MM.1S (cell line): ENCODE results near the gene DPP6.

Experiments used
- DNase-seq: peaks from one replicate; pipeline ENCODE4 v3.0.0-alpha.2; 2015
- H2AFZ ChIP-seq: fragments of 300-600 bp; sonication (generic); 2 replicates; pipeline ENCODE4 v1.6.0; 2016; ENCODE audit warnings: antibody characterized with exemption, low read length
- H3F3A ChIP-seq: fragments of 300-600 bp; sonication (generic); 2 replicates; pipeline ENCODE4 v1.6.1; 2016; ENCODE audit warnings: mild to moderate bottlenecking, antibody characterized with exemption, low read length, moderate library complexity, mixed read lengths; ENCODE audit not compliant: insufficient read depth
- H3K27ac ChIP-seq: fragments of 300-600 bp; sonication (generic); 2 replicates; pipeline ENCODE4 v1.5.1; 2016; ENCODE audit warnings: mild to moderate bottlenecking, low read length
- H3K27me3 ChIP-seq: fragments of 300-600 bp; sonication (generic); replicated peaks from 2 replicates; pipeline ENCODE4 v1.6.0; 2016; ENCODE audit warnings: low read length; ENCODE audit not compliant: insufficient read depth
- H3K36me3 ChIP-seq: fragments of 300-600 bp; sonication (generic); replicated peaks from 2 replicates; pipeline ENCODE4 v1.6.1; 2016; ENCODE audit warnings: mild to moderate bottlenecking, low read length, mixed read lengths; ENCODE audit not compliant: insufficient read depth
- H3K4me1 ChIP-seq: fragments of 300-600 bp; sonication (generic); 2 replicates; pipeline ENCODE4 v1.6.1; 2016; ENCODE audit warnings: low read length, mixed read lengths
- H3K4me2 ChIP-seq: fragments of 300-600 bp; sonication (generic); 2 replicates; pipeline ENCODE4 v1.6.0; 2016; ENCODE audit warnings: low read depth, low read length
- H3K4me3 ChIP-seq: fragments of 300-600 bp; sonication (generic); 2 replicates; pipeline ENCODE4 v1.5.1; 2016; ENCODE audit warnings: low read length, mixed read lengths
- H3K79me2 ChIP-seq: fragments of 300-600 bp; sonication (generic); 2 replicates; pipeline ENCODE4 v1.6.1; 2016; ENCODE audit warnings: mixed run types, low read length, mixed read lengths
- H3K9ac ChIP-seq: fragments of 300-600 bp; sonication (generic); 2 replicates; pipeline ENCODE4 v1.6.1; 2016; ENCODE audit warnings: low read length, mixed read lengths
- H3K9me2 ChIP-seq: fragments of 300-600 bp; sonication (generic); replicated peaks from 2 replicates; pipeline ENCODE4 v1.6.1; 2016; ENCODE audit warnings: mild to moderate bottlenecking, low read length, mixed read lengths; ENCODE audit not compliant: insufficient read depth
- H3K9me3 ChIP-seq: fragments of 300-600 bp; sonication (generic); replicated peaks from 2 replicates; pipeline ENCODE4 v1.6.1; 2016; ENCODE audit warnings: mild to moderate bottlenecking, low read length, mixed read lengths; ENCODE audit not compliant: insufficient read depth
- H4K20me1 ChIP-seq: fragments of 300-600 bp; sonication (generic); 2 replicates; pipeline ENCODE4 v1.6.1; 2016; ENCODE audit warnings: mild to moderate bottlenecking, low read length, moderate library complexity, mixed read lengths; ENCODE audit not compliant: insufficient read depth
- EZH2 ChIP-seq: fragments of 300-600 bp; sonication (generic); optimal IDR thresholded peaks from 2 replicates; pipeline ENCODE3; 2017; ENCODE audit warnings: low read depth, mild to moderate bottlenecking, antibody characterized with exemption, low read length, mixed read lengths
- EZH2phosphoT487 ChIP-seq: fragments of 300-600 bp; sonication (generic); IDR thresholded peaks from 2 replicates; pipeline ENCODE4 v1.6.1; 2018; ENCODE audit warnings: antibody characterized with exemption, low read length
- TF ChIP-seq, protein P1 (sequence below): fragments of 300-600 bp; sonication (generic); IDR thresholded peaks from 2 replicates; pipeline ENCODE4 v1.5.1; 2016; ENCODE audit warnings: antibody characterized with exemption, low read length, mixed read lengths

DPP6 gene

DNA sequence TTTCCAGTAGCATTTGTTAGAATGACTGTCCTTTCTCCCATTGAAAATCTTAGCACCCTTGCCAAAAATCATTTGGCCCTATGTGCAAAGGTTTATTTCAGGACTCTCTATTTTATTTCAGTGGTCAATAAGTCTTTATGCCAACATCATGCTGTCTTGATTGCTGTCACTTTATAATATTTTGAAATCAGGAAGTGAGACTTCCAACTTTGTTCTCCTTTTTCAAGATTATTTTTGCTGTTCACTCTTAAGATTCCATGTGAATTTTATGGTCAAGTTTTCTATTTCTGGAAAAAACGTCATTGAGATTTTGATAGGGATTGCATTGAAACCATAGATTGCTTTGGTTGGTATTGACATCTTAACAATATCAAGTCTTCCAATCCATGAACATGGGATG, 885.6 kb downstream of the DPP6 start:
- H3K9me3 ChIP-seq = no peaks in the 10 kb centered on the region
- H3K79me2 ChIP-seq = no peaks in the 10 kb centered on the region
- no peaks in the 10 kb centered on the region for H3F3A ChIP-seq
- no peak overlapping the region for H3K4me3 ChIP-seq
- H4K20me1 ChIP-seq = no peaks in the 10 kb centered on the region
- no peaks in the 10 kb centered on the region for H3K36me3 ChIP-seq
- no peak overlapping the region for H3K27ac ChIP-seq
- no peak overlapping the region for H2AFZ ChIP-seq
- no peaks in the 10 kb centered on the region for H3K9me2 ChIP-seq
- H3K9ac ChIP-seq = no peak overlapping the region
- H3K4me2 ChIP-seq = no peak overlapping the region
- H3K27me3 ChIP-seq = peaks cover 6% of the 10 kb centered on the region; the same call in 1 of the 2 replicates
- H3K4me1 ChIP-seq = no peaks in the 10 kb centered on the region
- no peak for TF ChIP-seq EZH2phosphoT487
- no peak for TF ChIP-seq EZH2
- TF ChIP-seq, protein P1, sequence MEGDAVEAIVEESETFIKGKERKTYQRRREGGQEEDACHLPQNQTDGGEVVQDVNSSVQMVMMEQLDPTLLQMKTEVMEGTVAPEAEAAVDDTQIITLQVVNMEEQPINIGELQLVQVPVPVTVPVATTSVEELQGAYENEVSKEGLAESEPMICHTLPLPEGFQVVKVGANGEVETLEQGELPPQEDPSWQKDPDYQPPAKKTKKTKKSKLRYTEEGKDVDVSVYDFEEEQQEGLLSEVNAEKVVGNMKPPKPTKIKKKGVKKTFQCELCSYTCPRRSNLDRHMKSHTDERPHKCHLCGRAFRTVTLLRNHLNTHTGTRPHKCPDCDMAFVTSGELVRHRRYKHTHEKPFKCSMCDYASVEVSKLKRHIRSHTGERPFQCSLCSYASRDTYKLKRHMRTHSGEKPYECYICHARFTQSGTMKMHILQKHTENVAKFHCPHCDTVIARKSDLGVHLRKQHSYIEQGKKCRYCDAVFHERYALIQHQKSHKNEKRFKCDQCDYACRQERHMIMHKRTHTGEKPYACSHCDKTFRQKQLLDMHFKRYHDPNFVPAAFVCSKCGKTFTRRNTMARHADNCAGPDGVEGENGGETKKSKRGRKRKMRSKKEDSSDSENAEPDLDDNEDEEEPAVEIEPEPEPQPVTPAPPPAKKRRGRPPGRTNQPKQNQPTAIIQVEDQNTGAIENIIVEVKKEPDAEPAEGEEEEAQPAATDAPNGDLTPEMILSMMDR = no peak
- DNase-seq = no peak

DNA sequence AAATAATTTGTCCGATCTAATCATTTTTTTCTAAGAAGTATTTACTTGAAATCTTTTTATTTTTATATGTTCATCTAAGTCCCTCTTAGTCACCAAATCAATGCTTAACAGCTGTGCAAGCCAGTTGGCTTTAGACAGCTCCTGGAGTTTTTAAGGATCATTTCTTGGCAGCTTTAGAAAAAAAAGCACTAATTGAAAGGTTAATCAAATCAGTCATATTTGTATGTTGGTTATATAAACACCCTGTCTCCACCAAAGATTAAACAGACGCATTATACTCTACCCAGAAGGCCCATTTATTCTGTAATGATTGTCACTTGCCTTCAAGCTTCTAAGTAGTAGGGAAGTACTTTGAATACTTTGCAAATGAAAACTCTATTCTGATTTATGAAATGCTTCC, 890.5 kb downstream of the DPP6 start:
- H3K27me3 ChIP-seq = peaks cover 3% of the 10 kb centered on the region; the same call in 1 of the 2 replicates
- no peak overlapping the region for H3K27ac ChIP-seq
- H3K9me3 ChIP-seq = no peaks in the 10 kb centered on the region
- no peaks in the 10 kb centered on the region for H3K79me2 ChIP-seq
- no peaks in the 10 kb centered on the region for H3K9me2 ChIP-seq
- H3K9ac ChIP-seq = no peak overlapping the region
- no peak overlapping the region for H2AFZ ChIP-seq
- H3K4me2 ChIP-seq = no peak overlapping the region
- H3F3A ChIP-seq = no peaks in the 10 kb centered on the region
- H4K20me1 ChIP-seq = no peaks in the 10 kb centered on the region
- no peak for DNase-seq
- peaks cover 9% of the 10 kb centered on the region for H3K36me3 ChIP-seq
- no peak for TF ChIP-seq EZH2
- no peaks in the 10 kb centered on the region for H3K4me1 ChIP-seq
- no peak overlapping the region for H3K4me3 ChIP-seq
